HEK293 (cell line): ENCODE data around the gene HDGF.

Source experiments
- BCL11A ChIP-seq: fragments of 450-650 bp; formaldehyde crosslinking; IDR thresholded peaks from 2 replicates; pipeline ENCODE4 v1.5.1; 2016; ENCODE audit warnings: low read depth, missing biosample characterization, missing genetic modification characterization
- CTCF ChIP-seq: fragments of 450-650 bp; formaldehyde crosslinking; IDR thresholded peaks from 2 replicates; pipeline ENCODE4 v1.5.1; 2016; ENCODE audit warnings: missing biosample characterization, missing genetic modification characterization
- EGR2 ChIP-seq: fragments of 450-650 bp; formaldehyde crosslinking; IDR thresholded peaks from 2 replicates; pipeline ENCODE4 v1.5.1; 2016; ENCODE audit warnings: low read depth, missing biosample characterization, missing genetic modification characterization
- MEIS1 ChIP-seq: sonication (generic); formaldehyde crosslinking; IDR thresholded peaks from 2 replicates; pipeline ENCODE4 v1.8.1; 2022; ENCODE audit warnings: missing genetic modification reagents, mild to moderate bottlenecking, borderline replicate concordance
- PATZ1 ChIP-seq: fragments of 450-650 bp; formaldehyde crosslinking; IDR thresholded peaks from 2 replicates; pipeline ENCODE4 v1.5.1; 2016; ENCODE audit warnings: missing biosample characterization, missing genetic modification characterization
- RBAK ChIP-seq: fragments of 450-650 bp; formaldehyde crosslinking; IDR thresholded peaks from 2 replicates; pipeline ENCODE4 v1.5.1; 2016; ENCODE audit warnings: missing biosample characterization, missing genetic modification characterization
- SCRT1 ChIP-seq: fragments of 450-650 bp; formaldehyde crosslinking; IDR thresholded peaks from 2 replicates; pipeline ENCODE4 v1.5.1; 2016; ENCODE audit warnings: missing biosample characterization, missing genetic modification characterization, borderline replicate concordance
- SP7 ChIP-seq: fragments of 450-650 bp; formaldehyde crosslinking; IDR thresholded peaks from 2 replicates; pipeline ENCODE4 v1.5.1; 2016; ENCODE audit warnings: missing biosample characterization, missing genetic modification characterization
- TCF7L2 ChIP-seq: IDR thresholded peaks from 2 replicates; pipeline ENCODE4 v1.6.1; 2011; ENCODE audit warnings: low read depth, mild to moderate bottlenecking, inconsistent platforms, low read length, moderate library complexity, borderline replicate concordance
- ZBTB17 ChIP-seq: fragments of 450-650 bp; formaldehyde crosslinking; IDR thresholded peaks from 2 replicates; pipeline ENCODE4 v1.5.1; 2016; ENCODE audit warnings: missing biosample characterization, missing genetic modification characterization
- ZBTB44 ChIP-seq: fragments of 450-650 bp; IDR thresholded peaks from 2 replicates; pipeline ENCODE4 v1.5.1; 2018; ENCODE audit warnings: missing biosample characterization, mild to moderate bottlenecking, missing genetic modification characterization
- ZBTB48 ChIP-seq: fragments of 450-650 bp; formaldehyde crosslinking; IDR thresholded peaks from 2 replicates; pipeline ENCODE4 v1.5.1; 2016; ENCODE audit warnings: missing biosample characterization, missing genetic modification characterization
- ZBTB8A ChIP-seq: fragments of 450-650 bp; formaldehyde crosslinking; IDR thresholded peaks from 2 replicates; pipeline ENCODE4 v1.5.1; 2016; ENCODE audit warnings: missing biosample characterization, missing genetic modification characterization
- ZNF133 ChIP-seq: fragments of 450-650 bp; formaldehyde crosslinking; IDR thresholded peaks from 2 replicates; pipeline ENCODE4 v1.5.1; 2016; ENCODE audit warnings: missing biosample characterization, missing genetic modification characterization
- ZNF148 ChIP-seq: fragments of 450-650 bp; formaldehyde crosslinking; IDR thresholded peaks from 2 replicates; pipeline ENCODE4 v1.5.0; 2017; ENCODE audit warnings: missing biosample characterization, missing genetic modification characterization, borderline replicate concordance
- ZNF169 ChIP-seq: fragments of 450-650 bp; formaldehyde crosslinking; IDR thresholded peaks from 2 replicates; pipeline ENCODE4 v1.5.1; 2016; ENCODE audit warnings: missing biosample characterization, missing genetic modification characterization
- ZNF19 ChIP-seq: fragments of 450-650 bp; formaldehyde crosslinking; IDR thresholded peaks from 2 replicates; pipeline ENCODE4; 2016; ENCODE audit warnings: missing biosample characterization, missing genetic modification characterization, low read depth
- ZNF350 ChIP-seq: fragments of 450-650 bp; formaldehyde crosslinking; IDR thresholded peaks from 2 replicates; pipeline ENCODE4 v1.5.0; 2017; ENCODE audit warnings: missing biosample characterization, mild to moderate bottlenecking, missing genetic modification characterization
- ZNF521 ChIP-seq: fragments of 450-650 bp; formaldehyde crosslinking; IDR thresholded peaks from 2 replicates; pipeline ENCODE4 v1.5.1; 2017; ENCODE audit warnings: missing biosample characterization, mild to moderate bottlenecking, missing genetic modification characterization
- ZNF544 ChIP-seq: fragments of 450-650 bp; formaldehyde crosslinking; IDR thresholded peaks from 2 replicates; pipeline ENCODE4 v1.5.0; 2017; ENCODE audit warnings: missing biosample characterization, missing genetic modification characterization
- ZNF600 ChIP-seq: fragments of 450-650 bp; formaldehyde crosslinking; IDR thresholded peaks from 2 replicates; pipeline ENCODE4 v1.5.1; 2016; ENCODE audit warnings: missing biosample characterization, missing genetic modification characterization
- ZNF624 ChIP-seq: fragments of 450-650 bp; formaldehyde crosslinking; IDR thresholded peaks from 2 replicates; pipeline ENCODE4 v1.5.1; 2017; ENCODE audit warnings: missing biosample characterization, missing genetic modification characterization
- ZNF660 ChIP-seq: fragments of 450-650 bp; IDR thresholded peaks from 2 replicates; pipeline ENCODE4 v1.5.1; 2018; ENCODE audit warnings: missing biosample characterization, mild to moderate bottlenecking, missing genetic modification characterization
- ZNF670 ChIP-seq: fragments of 450-650 bp; formaldehyde crosslinking; IDR thresholded peaks from 2 replicates; pipeline ENCODE4 v1.5.1; 2016; ENCODE audit warnings: missing biosample characterization, missing genetic modification characterization, low read depth
- ZNF768 ChIP-seq: fragments of 450-650 bp; formaldehyde crosslinking; IDR thresholded peaks from 2 replicates; pipeline ENCODE4 v1.5.1; 2018; ENCODE audit warnings: missing biosample characterization, mild to moderate bottlenecking, missing genetic modification characterization
- ZNF791 ChIP-seq: fragments of 450-650 bp; formaldehyde crosslinking; IDR thresholded peaks from 2 replicates; pipeline ENCODE4 v1.5.1; 2016; ENCODE audit warnings: missing biosample characterization, missing genetic modification characterization
- ZSCAN23 ChIP-seq: fragments of 450-650 bp; formaldehyde crosslinking; IDR thresholded peaks from 2 replicates; pipeline ENCODE4 v1.5.1; 2016; ENCODE audit warnings: missing biosample characterization, missing genetic modification characterization
- TF ChIP-seq, protein P1 (sequence below): fragments of 450-650 bp; formaldehyde crosslinking; IDR thresholded peaks from 2 replicates; pipeline ENCODE4 v1.5.1; 2016; ENCODE audit warnings: missing biosample characterization, missing genetic modification characterization

The HDGF gene

GRCh38 chr1:156748670-156749418 is 2.6 kb downstream of the HDGF start (continued):
- TF ChIP-seq PATZ1 (tag by site-specific recombination): peak; percentile 75
- peak; percentile 48; the same call in 1 of the 2 replicates for TF ChIP-seq ZBTB8A (tag by site-specific recombination)
- TF ChIP-seq ZNF148 (tag by site-specific recombination): no peak
- no peak for TF ChIP-seq ZNF670
- no peak for TF ChIP-seq ZNF521
- no peak for TF ChIP-seq SCRT1 (tag by site-specific recombination)
- no peak; the same call in none of the 2 replicates for TF ChIP-seq SP7
- TF ChIP-seq, protein P1, sequence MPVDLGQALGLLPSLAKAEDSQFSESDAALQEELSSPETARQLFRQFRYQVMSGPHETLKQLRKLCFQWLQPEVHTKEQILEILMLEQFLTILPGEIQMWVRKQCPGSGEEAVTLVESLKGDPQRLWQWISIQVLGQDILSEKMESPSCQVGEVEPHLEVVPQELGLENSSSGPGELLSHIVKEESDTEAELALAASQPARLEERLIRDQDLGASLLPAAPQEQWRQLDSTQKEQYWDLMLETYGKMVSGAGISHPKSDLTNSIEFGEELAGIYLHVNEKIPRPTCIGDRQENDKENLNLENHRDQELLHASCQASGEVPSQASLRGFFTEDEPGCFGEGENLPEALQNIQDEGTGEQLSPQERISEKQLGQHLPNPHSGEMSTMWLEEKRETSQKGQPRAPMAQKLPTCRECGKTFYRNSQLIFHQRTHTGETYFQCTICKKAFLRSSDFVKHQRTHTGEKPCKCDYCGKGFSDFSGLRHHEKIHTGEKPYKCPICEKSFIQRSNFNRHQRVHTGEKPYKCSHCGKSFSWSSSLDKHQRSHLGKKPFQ: no peak
- peak; percentile 70 for TF ChIP-seq ZBTB48
- no peak for TF ChIP-seq TCF7L2
- no peak for TF ChIP-seq ZSCAN23 (tag by site-specific recombination)
- TF ChIP-seq ZNF544: no peak
- no peak for TF ChIP-seq EGR2 (tag by site-specific recombination)
- TF ChIP-seq RBAK (tag by site-specific recombination): no peak
- no peak for TF ChIP-seq ZBTB44
- no peak for TF ChIP-seq BCL11A (tag by site-specific recombination)
- TF ChIP-seq ZNF791: no peak
- TF ChIP-seq CTCF (tag by site-specific recombination): 0 out of 2 replicates have a peak, but pooled peaks have one; percentile 32
- 0 out of 2 replicates have a peak, but pooled peaks have one; percentile 12 for TF ChIP-seq ZNF600 (tag by site-specific recombination)
- TF ChIP-seq ZNF19 (tag by site-specific recombination): no peak
- TF ChIP-seq MEIS1 (CRISPR knock-in tag): no peak
- no peak for TF ChIP-seq ZNF169 (tag by site-specific recombination)
- no peak for TF ChIP-seq ZNF624
- TF ChIP-seq ZBTB17 (tag by site-specific recombination): peak; percentile 78
- no peak for TF ChIP-seq ZNF768 (tag by site-specific recombination)
- TF ChIP-seq ZNF660 (tag by site-specific recombination): no peak
- TF ChIP-seq ZNF350 (tag by site-specific recombination): no peak
- TF ChIP-seq ZNF133 (tag by site-specific recombination): no peak
